Stimulated activated CD4-positive, alpha-beta T cell treated with anti-CD3 and anti-CD28 coated beads, Interleukin-2, amount 100 ng/mL, for 24 hours (primary cell): ENCODE results near the gene SEL1L.
"Not testable (repeated sequence)": the region's sequence is repeated elsewhere in the genome, so short reads cannot be mapped to it uniquely, and the experiment has no call there.

Experiments used
- DNase-seq, 2 donors: peaks; one replicate each; pipeline ENCODE4 v3.0.0-alpha.2; 2020

Gene SEL1L

GRCh38 chr14:81472096-81472800 lies 61.4 kb downstream of the SEL1L start:
- no peak for DNase-seq

- DNase-seq, result peak in 1 of 2 donors; percentile 48
Measured at GRCh38 chr14:81471062-81471461, 62.6 kb downstream of the SEL1L start.

DNA sequence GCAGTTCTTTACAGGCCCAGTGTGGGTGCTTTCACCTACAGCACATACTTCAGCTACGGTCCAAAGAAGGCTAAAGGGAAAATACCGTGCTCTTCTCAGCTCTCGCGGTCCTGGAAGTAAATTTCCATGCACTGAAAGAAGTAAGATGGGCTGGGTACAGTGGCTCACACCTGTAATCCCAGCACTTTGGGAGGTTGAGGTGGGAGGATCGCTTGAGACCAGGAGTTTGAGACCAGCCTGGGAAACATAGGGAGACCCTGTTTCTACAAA lies 63.2 kb downstream of the SEL1L start:
- not testable (repeated sequence) for DNase-seq

GRCh38 chr14:81466854-81467253 lies 66.8 kb downstream of the SEL1L start:
- DNase-seq, result no peak

DNA sequence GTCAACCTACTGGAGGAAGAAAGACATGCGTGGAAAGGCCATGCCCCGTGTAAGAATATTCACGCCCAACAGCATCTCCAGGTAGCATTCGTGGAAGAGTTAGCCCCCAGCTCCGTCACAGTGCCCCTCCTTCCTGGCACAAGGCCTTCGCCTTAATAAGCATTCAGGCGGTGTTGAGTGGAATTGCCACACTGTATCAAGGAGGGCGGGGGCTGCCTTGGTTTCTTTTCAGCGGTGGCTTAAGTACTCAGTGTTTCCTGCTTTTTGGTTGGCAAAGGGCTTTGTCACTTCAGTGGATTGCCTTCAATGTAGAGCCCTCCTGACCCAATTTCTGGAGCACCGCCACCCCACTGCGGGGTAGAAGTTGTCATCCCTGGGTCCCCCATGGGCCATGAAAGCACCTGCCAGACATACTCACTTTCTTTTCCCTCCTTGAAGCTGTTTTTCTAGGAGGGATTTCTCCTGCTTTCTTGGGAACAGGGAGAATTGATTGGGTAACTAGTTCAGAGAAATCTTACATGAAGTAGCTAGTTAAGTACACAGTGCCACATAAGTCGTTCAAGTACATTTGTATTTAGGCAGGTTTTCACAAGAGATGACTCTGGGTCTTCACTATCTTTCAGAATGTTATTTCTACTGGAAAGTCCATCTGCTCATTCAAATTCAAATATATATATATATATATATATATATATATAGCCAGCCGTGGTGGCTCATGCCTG lies 68.0 kb downstream of the SEL1L start:
- no peak for DNase-seq

GRCh38 chr14:81465003-81465392 lies 68.7 kb downstream of the SEL1L start:
- DNase-seq, result not testable (repeated sequence)

DNA sequence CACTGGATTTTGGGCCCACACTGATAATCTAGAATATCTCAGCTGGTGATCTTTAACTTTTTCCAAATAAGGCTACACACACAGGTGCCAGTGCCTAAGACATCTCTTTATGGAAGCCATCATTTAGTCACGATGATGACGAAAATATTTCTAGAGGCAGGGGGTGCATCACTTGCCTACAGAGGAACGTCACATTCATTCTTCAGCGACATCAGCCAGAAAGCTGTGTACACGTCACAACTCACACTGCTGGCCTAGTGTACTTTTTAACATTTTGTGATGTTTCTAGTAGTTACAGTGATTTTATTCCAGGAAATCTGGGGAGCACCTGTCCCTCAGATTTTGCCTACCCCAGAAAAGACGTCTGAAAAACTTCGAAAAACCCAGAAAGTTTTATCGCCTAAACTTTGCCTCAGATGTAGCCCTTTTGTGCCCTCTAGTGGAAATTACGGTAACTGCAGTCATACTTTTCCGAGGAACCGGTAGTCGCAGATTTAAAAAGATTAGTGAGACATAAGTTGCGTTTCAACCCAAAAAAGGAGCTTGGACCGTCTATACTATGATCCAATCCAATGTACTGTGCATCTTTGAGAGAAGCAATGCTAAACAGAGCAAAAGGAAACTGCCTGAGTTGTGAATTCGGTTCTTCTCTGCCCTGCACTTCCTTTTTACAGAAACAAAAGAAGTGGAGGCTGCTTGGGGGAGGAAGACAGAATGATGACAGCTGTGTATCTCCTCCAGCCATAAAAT lies 69.2 kb downstream of the SEL1L start:
- DNase-seq, result peak; percentile 24 to 65

- not testable (repeated sequence) for DNase-seq
Measured at GRCh38 chr14:81462356-81462755, 71.3 kb downstream of the SEL1L start.

- no peak for DNase-seq
Measured at GRCh38 chr14:81459912-81460311, 73.7 kb downstream of the SEL1L start.

DNA sequence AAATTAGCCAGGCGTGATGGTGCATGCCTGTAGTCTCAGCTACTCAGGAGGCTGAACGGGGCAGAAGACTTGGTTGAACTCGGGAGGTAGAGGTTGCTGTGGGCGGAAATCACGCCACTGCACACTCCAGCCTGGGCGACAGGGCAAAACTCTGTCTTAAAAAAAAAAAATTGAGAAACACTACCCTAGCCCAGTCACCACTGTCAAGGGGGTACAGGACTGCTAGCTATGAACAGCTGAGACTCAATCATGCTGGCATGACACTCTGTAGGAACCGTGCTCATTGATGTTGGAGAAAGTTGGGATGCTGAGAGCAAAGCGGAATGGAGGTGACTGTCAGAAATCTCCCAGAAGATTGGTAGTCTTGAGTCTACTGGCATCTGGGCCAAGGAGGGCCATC lies 75.3 kb downstream of the SEL1L start:
- DNase-seq, result no peak

DNA sequence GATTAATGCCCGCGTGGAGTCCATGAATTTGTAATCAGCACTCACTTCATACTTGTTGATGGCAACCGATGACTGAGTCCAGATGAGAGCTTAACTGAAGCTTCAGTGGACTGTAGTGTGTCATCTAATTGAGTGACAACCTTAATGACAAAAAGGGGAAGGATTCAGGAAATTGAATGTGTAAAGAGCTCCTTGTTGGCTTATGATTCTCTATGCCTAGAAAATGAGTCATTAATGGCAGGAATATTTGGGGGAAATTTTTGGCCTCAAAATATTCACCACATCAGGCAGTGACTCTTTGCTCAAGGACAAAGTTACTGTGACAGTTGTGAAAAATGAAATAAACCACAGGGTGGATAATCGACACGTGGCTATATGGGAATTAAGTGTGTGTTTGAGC lies 78.3 kb downstream of the SEL1L start:
- DNase-seq, result no peak

GRCh38 chr14:81454572-81455218 lies 79.0 kb downstream of the SEL1L start:
- DNase-seq, result no peak

DNA sequence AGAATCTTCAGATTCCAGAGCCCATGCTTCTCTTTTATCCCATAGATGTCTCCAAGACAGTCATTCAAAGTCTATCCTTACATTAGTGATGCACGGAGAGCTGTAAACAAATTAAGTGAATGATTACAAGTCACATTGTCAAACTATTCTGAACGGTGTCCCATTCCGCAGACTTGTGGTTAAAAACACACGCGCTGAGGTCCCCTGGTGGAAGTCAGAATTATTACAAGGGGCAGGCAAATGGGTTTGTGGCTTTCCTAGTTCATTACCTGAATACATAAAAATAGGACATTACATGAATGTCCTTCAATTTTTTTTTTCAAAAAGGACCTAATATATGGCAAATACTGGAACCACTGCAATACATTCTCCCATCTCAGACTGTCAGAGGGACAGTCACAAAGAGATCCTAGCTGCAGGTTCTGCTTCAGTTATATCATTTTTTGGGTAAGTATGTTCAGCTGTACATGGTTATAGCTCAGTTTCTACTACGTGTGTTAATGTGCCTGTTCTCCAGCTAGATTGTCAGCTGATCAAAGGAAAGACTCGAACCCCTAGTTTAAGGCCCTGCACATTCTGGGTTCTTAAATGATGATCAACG lies 80.4 kb downstream of the SEL1L start:
- peak; percentile 55 to 62 for DNase-seq

DNA sequence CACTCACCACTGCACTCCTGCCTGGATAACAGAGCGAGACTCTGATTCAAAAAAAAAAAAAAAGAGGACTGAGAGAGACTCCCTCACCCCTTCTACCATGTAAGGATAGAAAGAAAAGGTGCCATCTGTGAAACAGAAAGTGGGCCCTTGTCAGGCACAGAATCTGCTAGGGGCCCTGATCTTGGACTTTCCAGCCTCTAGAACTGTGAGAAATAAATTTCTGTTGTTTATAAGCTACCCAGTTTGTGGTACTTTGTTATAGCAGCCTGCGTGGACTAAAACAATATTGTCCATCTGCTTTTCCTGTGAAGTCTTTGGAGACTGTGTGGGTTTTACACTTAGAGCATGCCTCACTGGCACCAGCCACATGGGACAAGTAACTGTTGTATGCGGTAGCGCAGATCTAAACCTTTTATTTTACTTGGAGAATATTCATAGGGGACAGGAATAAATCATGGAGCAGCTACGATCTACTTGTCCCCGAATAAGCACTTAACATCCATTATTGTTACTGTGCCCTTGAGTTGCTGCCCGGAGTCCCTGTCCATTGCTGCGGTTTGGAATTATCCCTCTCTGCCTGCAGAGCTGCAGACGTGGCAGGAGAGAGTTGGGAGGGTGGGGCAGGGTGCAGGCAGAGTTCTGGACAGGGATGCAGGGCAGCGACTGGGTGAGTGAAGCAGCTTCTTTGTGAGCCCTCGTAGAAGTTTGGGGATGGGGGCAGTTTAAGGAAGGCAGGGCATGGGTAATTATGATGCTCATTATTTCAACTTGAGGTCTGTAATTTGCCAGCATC lies 81.1 kb downstream of the SEL1L start:
- DNase-seq, result no peak

DNA sequence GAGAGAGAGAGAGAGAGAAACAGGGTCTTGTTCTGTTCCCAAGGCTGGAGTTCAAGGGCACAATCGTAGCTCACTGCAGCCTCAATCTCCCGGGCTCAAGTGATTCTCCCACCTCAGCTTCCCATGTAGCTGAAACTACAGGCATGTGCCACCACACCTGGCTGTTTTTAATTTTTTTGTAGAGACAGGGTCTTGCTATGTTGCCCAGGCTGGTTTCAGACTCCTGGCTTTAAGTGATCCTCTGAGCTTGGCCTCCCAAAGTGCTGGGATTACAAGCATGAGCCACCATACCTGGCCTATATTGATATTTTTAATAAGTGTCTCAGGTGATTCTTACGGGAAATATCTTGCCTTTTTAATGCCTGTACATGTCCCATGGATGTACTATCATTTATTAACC lies 82.7 kb downstream of the SEL1L start:
- DNase-seq, result no peak

DNA sequence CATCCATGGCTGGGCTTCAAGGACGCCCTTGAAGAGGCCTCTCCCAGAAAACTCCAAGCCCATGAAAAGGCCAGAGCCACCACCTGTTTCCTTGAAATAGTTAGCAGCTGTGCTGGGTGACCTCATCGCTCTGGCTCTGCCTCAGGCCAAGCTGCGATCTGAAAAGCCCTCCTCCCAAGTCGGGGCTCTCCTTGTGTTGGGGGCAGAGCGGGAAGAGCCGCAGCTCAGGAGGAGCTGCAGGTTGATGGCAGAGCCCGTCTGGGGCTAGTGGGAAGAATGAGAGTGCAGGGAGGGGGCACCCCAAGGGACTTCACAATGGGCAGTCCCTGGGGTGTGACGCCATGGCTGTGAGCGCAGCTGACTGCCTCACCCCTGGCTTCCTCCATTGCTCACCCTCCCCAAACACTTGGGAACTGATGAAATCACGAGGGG lies 83.5 kb downstream of the SEL1L start:
- DNase-seq, result no peak

DNA sequence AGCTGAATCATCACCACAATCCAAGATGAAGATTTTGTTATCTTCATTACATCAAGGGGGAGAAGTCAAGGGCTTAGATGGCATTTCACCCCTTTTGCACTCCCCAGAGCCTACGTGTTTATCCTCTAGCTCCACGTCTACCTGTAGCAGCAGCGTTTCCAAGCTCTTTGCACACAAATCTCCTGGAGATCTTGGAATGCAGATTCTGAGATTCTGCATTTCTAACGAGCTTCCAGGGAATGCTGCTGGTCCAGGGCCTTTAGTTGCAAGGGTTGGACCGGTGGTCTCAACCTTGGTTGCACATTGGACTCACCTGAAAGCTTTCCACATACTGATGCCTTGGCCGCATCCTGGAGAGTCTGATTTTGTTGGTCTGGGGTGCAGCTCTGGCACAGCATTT lies 84.1 kb downstream of the SEL1L start:
- no peak for DNase-seq

GRCh38 chr14:81449114-81449513 lies 84.5 kb downstream of the SEL1L start:
- DNase-seq, result no peak

- DNase-seq, result no peak
Measured at GRCh38 chr14:81447021-81447764, 86.5 kb downstream of the SEL1L start.

GRCh38 chr14:81446279-81447007 lies 87.2 kb downstream of the SEL1L start:
- no peak for DNase-seq

DNA sequence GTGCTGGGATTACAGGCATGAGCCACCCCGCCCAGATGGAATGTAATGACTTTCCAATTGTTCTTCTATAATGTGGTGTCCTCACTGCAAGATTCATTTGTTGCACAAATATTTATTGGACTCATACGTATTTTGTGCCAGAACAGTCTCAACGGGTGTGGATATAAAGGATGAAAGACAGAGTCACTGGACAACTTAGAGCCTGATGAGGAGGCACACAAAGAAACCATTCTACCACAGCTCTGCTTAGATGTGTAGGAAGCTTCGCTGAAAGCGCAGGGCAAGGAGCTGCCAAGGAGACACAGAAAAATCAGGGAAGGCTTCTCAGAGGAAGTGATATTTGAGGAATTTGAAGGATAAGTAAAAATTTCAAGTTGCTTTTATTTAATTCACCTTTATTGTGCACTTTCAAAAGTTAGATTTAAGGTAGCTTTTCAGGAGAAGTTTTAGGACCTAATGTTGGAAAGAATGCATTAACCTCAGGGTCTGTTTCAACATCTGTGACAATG lies 92.0 kb downstream of the SEL1L start:
- no peak for DNase-seq
